ENCODE data around the gene SEBOX.

The SEBOX gene

DNA sequence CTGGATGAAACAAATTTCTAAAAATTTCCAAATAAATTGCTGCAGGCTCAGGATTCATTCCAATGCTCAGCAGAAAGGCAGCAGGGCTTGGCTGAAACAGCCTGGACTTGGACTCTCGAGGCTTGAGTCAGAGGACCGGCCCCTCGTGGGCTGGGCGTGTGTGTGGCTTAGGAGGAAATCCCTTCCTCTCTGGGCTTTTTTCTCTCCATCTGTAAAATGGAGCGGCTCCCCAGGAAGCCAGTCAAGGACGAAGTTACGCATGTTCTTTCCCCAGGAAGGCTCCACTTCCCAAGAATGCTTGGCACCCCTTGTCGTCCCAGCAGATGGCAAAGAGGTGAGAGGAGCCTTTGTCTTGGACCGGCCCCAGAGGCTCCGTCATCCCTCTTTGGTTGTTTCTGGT is 27.5 kb upstream of the SEBOX start:
- no peak for DNase-seq

DNA sequence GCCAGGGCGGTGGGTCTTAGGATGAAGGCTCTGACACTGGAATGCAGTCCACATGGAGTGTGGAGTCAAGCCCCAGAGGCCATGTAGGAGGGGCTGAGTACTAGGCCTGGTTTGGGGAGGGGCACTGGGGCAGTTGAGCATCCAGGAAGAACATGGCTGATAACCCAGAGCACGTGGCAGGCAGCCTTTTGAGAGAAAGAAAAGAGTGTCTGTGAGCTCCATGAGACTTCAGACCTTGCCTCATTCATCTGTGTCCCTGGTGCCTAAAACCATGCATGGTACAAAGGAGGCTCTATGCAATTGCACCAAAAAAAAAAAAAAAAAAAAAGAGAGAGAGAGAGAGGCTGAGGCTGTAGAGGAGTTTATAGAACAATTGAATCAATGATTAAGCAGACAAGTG is 26.4 kb upstream of the SEBOX start:
- no peak for DNase-seq

DNA sequence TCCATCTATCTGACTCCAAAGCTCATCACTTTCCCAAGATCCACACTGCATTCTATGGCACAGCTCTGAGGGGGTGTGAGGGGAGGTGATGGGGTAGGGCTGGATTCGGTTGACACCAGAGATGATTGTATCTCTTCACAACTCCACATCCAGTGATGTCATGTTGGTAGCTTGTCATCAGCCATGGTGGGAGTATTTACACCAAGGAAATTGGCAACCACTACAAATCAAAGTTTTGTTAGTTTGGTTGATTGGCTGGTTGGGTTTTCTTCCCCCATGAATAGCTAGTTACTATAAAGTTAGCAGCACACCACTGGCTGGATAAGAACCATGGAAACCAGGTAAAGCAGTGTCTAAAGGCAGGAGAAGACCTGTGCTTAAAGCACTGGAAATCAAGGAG is 26.0 kb upstream of the SEBOX start:
- no peak for DNase-seq

DNA sequence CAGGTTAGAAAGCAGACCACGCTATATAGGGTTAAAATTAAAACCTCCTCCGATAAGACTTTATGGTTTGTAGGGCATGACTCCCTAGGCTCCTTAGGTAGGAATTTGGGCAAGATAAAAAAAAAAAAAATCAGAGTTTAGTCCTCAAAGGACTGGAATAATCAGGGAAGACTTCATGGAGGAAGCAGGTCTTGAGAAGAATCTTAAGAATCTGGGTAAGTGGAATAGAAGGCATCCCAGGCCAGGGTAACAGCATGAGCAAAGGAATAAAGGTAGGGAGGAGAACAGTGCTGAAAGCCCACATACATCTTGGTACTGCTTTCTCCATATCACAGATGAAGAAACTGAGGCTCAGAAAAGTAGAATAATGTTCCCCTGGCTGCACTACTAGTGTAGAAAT is 25.6 kb upstream of the SEBOX start:
- DNase-seq = no peak

DNA sequence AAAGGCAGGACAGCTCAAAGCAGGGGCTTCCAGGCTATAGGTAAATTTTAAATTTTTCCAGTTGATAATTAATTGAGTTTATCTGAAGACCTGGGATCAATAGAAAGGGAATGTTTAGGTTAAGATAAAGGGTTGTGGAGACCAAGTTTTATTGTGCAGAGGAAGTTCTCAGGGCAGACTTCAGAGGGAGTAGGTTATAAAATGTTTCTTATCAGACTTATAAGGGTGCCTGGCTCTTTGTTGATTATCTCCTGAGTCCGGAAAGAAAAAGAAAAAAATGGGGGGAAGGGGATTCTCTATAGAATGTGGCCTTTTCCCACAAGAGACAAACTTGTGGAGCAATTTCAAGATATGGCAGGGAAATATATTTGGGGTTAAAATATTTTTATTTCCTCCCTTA is 25.1 kb upstream of the SEBOX start:
- DNase-seq = no peak

DNA sequence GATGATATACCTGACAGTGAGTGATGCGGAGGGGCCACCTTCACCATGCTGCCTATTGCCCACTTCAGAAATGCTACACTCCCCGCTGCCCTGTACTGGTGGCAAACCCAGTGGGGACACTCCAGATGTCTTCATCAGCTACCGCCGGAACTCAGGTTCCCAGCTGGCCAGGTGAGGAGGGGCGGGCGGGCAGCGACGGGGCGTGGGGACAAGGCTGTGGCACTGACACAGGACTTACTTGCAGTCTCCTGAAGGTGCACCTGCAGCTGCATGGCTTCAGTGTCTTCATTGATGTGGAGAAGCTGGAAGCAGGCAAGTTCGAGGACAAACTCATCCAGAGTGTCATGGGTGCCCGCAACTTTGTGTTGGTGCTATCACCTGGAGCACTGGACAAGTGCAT is 23.1 kb upstream of the SEBOX start:
- no peak for DNase-seq

DNA sequence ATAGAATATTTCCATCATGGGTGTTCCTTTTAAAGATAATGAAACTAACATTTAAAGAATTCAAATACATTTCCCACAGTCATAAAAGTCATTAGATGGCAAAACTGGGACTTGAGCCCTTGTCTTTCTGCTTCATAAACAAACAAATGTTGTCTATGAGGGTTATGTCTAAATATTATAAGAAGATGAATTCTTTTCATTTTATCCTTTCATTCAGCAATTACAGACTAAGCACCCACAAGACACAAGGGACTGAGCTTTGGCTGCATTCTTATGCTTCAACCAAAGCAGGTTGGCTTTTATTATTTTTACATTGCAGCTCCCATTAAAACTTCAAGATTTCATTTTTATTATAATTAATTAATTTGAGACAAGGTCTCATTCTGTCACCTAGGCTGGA is 21.4 kb upstream of the SEBOX start:
- DNase-seq = no peak

DNA sequence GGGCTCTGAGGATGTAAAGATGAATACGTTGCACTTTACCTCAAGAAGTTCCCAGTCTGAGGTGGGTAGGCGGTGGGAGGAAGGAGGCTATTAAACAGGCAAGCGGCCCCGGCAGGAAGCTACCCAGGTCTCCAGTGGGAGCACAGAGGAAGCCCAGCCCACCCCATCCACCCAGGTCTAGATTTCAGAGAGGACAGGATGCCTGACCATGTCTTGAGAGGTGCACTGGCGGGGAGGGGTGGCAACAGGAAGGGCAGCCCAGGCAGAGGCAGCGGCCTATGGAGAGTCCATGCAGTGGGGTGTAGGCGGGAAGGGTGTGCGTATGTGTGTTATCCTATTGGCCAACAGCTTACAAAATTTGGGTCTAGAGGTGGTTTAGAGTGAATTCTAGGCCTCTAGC is 20.4 kb upstream of the SEBOX start:
- no peak for DNase-seq

DNA sequence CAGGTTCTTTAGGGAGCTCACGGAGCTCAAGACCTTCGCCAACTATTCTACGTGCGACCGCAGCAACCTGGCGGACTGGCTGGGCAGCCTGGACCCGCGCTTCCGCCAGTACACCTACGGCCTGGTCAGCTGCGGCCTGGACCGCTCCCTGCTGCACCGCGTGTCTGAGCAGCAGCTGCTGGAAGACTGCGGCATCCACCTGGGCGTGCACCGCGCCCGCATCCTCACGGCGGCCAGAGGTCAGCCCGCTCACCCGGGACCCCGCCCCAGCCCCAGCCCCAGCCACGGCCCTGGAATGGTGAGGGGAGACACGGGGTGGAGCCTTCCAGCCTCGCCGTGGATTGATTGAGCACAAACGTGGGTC is 20.0 kb upstream of the SEBOX start:
- no peak for DNase-seq

DNA sequence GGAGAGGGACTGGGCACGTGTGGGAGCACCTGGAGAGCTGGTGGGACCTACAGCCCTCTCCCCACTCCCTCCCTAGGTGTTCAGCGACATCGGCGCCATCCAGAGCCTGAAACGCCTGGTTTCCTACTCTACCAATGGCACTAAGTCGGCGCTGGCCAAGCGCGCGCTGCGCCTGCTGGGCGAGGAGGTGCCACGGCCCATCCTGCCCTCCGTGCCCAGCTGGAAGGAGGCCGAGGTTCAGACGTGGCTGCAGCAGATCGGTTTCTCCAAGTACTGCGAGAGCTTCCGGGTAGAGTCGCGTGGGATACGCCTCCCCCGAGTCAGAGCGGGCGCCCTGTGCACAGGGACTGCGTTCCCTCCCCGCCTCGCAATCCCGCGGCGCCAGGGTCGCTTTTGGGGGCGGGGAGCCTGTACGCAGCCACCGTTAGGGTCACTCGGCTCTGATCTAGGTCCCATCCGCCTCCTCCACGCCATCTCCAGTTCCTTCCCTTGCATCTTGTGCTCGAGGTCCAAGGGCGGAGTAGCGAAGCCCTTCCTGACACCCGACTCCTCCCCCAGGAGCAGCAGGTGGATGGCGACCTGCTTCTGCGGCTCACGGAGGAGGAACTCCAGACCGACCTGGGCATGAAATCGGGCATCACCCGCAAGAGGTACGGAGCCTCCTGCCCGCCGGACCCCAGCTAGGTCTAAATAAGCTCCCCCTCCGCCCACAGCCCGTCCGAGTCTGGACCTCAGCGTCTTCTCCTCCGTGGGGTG is 19.5 kb upstream of the SEBOX start:
- peak; percentile 60 for DNase-seq

DNA sequence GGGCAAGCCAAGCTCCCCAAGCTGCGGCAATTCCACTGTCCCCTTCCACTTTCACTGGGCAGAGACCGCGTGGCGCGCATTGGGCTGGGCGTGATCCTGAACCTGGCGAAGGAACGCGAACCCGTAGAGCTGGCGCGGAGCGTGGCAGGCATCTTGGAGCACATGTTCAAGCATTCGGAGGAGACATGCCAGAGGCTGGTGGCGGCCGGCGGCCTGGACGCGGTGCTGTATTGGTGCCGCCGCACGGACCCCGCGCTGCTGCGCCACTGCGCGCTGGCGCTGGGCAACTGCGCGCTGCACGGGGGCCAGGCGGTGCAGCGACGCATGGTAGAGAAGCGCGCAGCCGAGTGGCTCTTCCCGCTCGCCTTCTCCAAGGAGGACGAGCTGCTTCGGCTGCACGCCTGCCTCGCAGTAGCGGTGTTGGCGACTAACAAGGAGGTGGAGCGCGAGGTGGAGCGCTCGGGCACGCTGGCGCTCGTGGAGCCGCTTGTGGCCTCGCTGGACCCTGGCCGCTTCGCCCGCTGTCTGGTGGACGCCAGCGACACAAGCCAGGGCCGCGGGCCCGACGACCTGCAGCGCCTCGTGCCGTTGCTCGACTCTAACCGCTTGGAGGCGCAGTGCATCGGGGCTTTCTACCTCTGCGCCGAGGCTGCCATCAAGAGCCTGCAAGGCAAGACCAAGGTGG is 16.3 kb upstream of the SEBOX start:
- no peak for DNase-seq

DNA sequence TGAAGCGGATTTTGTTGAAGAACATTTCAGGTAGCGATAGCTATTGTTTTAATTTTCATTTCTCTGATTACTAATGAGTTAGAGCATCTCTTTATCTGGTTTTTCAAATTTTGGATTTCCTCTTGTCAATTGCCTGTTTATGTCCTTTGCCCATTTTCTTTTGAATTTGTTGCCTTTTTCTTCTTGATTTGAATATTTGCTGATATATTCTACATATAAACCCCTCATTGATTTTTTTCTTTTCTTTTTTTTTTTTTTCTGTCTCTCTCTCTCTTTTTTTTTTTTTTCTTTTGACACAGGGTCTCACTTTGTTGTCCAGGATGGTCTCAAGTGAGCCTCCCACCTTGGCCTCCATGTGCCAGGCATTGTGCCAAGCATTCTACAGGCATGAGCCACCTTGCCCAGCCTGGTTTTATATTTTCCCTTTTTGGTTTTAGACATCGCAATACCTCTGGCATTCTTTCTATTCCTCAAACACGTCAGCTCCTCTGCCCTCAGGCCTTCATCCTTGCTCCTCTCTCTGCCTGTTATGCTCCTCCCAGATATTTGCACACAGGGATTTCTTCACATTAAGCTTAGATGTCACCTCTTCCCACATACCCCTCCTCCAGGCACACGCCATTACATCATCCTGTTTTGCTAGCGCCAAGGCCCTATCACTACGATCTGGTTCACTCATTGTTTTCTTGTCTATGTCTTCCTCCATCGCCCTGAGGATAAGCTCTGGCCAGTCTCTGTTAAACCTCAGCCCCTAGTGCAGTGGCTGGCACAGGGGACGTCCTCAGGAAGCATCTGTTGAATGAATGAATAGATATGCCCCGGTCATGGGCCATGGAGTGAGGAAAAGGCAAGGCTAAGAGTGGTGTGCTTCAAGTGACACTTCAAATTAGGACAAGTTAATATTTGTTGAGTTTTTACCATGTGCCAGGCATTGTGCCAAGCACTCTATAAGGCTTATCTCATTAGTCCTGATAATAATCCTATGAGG is 15.1 kb upstream of the SEBOX start:
- DNase-seq = no peak

DNA sequence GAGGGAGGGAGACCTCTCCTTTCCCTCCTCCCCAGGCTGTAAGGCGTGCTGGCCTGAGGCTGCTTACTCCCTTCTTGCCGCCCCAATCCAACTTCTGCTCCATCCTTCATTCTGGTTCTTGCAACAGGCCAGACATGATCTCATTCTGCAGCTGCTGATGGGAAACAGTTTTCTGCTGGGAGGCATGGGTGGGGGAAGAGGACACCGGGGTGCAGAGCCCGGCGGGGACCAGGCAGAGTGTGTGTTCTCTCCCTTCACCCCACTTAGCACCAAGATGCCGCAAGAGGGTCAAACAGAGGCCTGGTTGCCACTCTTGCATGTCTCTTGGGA is 7.9 kb upstream of the SEBOX start:
- DNase-seq = no peak

DNA sequence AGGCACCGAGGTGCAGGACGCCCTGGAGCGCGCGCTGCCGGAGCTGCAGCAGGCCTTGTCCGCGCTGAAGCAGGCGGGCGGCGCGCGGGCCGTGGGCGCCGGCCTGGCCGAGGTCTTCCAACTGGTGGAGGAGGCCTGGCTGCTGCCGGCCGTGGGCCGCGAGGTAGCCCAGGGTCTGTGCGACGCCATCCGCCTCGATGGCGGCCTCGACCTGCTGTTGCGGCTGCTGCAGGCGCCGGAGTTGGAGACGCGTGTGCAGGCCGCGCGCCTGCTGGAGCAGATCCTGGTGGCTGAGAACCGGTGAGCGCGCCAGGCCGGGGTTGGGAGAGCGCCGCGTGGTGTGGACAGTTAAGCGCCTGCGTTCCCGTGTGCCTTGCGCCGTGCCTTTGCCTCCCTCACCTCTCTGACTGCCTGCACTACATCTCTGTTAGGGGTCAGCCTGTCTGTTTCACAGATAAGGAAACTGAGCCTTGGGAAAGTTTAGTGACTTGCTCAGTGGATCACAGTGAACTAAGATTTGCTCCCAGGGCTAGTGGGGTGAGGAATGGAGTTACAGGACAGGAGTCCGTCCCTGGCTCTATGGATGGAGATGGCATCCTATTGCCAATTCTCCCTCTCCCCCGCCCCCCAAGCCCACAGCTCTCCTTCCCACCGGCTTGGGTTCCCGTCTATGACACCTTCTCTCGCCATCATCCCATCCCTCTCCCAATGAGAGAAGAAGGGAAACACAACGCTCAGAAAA is 7.4 kb upstream of the SEBOX start:
- no peak for DNase-seq

DNA sequence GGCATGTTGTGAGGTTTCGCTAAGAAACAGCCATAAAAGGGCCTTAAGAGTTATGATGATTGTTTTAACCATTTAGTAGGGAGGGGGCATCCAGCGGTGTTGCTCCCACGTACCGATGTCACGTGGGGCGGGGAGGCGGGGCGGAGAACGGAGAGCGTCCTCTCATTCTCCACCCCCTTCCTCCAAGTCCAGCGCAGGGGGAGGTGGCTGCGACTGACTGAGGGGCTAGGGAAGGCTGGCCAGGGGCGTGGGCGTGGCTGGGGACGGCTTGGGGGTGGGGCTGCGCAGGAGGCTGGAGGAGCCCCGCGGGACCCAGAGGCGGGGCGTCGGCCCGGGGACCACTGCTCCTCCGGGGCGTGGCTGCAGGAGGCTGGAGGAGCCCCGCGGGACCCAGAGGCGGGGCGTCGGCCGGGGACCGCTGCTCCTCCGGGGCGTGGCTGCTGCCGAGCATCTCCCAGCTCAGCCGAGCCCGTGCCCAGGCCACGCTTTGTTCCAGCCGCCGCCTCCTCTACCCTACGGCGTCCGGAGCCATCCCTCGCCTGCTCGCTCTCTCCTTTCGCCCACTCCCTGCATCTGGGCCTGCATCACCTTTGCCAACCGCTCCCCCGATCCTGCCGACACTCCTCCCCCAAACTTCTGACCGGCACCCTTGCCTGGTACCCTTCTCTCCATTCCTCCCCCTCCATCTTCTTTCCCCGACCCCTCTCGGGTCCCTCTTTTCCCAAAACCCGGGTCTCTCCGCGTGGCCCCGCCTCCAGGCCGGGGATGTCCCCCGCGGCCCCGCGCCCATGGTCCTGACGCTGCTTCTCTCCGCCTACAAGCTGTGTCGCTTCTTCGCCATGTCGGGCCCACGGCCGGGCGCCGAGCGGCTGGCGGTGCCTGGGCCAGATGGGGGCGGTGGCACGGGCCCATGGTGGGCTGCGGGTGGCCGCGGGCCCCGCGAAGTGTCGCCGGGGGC is 6.5 kb upstream of the SEBOX start, which contains the start of gene SARM1:
Gene SARM1 (plus strand): TSS at position 450 of the 958 bp plus-strand sequence. CDS start 339 bp downstream, at position 789.
- DNase-seq = peak; percentile 85

DNA sequence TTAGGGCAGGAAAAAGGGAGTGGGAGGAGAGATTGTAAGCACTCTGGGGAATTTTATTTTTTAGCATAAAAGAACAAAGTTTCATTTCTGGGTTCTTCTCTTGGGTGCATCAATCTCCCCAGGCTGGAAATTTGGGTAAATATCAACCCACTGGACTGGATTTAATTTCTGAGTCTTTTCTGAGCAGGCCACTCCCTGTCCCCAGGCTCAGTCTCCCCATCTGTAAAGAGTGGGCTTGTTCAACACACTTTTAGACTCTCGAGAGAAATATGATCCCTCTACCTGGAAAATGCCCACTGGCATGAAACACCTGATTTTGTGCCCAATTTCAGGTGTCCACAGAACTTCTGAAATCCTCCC is 5.7 kb upstream of the SEBOX start:
- no peak for DNase-seq

DNA sequence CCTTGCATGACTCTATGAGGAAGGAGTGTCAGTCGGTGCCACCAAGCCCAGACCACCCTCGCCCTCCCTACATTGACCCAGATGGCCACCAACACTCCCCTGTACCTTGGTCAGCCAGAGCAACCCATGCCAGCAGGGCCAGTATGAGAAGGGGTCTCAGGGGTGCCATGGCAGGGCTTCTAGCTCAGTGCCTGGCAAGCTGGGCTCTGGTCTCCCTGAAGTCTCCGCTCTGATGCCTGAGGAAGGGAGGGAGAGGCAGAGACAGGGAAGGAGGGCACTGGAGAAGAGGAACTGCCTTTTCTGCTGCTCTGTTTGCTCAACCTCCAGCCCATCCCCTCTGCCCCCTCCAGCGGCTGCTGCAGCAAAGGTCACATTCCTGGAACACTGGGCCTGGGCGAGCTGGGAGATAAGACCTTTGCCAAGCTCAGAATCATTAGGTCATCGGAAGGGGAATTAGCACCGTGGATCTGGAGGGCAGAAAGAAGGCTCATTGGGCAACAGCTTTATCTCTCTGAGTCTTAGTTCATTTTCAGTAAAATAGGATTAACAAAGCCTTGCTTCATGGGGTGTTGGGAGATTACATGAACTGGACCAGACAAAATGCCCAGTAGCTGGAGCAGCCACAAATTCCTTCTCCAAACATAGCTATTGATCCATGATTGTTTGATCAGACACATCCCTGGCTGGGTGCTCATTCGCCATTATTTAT is 5.2 kb upstream of the SEBOX start, which contains the start of gene VTN:
Gene VTN (minus strand): TSS at position 273 of the 709 bp plus-strand sequence. CDS start 104 bp downstream, at position 169.
- no peak for DNase-seq

DNA sequence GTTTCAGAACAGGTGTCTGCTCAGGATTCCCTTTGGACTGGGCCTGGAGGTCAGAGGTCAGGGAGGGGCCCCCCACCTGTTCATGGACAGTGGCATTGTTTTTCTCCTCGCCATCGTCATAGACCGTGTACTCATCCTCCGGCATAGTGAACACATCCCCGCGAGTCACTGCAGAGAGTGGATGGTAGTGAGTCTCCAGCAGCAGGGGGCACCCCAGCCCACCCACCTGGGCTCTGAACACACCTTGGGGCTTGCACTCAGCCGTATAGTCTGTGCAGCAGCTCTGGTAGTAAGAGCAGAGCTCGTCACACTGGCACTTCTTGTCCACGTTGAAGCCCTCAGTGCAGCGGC is 4.7 kb upstream of the SEBOX start:
- DNase-seq = no peak

DNA sequence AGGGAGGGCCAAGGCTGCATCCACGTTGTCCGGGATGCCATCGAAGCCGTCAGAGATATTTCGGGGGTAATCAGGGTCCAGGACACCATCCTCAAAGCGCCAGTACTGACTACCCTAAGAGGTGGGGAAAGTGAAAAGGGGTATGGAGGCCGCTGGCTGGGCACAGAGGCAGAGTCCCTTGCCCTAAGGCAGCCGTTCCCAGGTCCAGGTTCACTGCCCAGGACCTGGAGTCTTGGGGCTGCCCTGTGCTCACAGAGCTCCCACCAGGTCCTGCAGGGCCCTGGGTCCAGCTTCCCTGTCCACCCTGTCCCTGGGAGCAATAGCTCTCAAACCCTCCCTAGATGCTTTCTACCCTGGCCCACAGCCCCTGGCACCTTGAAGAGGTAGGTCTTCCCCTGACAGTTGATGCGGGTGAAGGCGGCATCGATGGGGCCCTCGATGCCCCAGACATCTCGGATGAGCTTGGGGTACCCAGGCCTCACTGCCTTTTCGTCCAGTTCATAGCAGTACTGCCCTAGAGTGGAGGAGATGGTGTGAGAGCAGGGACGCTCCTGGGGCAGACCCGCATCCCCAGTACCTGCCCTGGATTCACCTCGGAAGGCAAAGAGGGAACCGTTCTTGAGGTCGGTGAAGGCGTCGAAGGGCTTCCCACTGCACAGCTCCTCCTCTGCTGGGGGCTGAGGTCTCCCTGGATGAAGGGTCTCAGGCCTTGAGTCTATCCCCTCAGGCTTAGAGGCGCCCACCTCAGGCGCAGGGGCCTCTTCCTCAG is 4.1 kb upstream of the SEBOX start:
- no peak for DNase-seq

DNA sequence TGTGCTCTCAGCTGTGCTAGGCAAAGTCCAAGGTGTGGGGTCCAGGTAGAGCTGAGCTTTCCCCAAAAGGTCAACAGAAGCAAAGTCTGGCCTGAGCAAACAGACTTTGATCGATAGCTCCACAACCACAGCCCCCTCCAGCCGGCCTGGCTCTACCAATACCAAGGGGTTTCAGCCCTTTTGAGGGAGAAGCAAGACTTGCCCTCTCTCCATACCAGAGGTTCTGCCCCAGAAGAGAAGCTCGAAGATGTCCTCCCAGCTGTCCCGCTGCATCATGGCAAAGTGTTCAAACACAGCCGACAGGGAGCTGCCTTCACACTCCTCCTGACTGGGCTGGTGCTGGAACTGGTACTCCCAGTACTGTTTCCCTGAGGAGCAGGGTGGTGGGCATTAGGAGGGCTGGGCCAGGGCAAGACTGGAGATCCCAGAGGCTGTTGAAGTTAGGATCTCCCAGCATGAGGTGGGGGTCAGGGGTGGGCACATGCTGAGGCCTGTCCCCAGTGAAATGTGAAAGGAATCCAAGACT is 3.4 kb upstream of the SEBOX start:
- DNase-seq = no peak
